Cardiac fibroblast (primary cell): Measurements from ENCODE around the gene LMX1A.

Source experiments
- DNase-seq, 2 donors: peaks; one replicate each; pipeline versions ENCODE4 v3.0.0 to v3.0.0-alpha.2; 2010; ENCODE audit warnings: low read depth in 2 of 2
- H3K4me3 ChIP-seq, 2 donors: replicated peaks in 1 of 2; 1 replicate in 1 of 2; 2 replicates in 1 of 2; pipeline ENCODE4 v1.5.1; 2011; ENCODE audit warnings: low read depth in 2 of 2, low read length in 2 of 2, mild to moderate bottlenecking in 2 of 2, moderate library complexity in 1 of 2
- TF ChIP-seq, protein P1 (sequence below): IDR thresholded peaks from one replicate; pipeline ENCODE4 v1.5.1; 2011; ENCODE audit warnings: low read depth, mild to moderate bottlenecking, low read length, inconsistent platforms

Gene LMX1A

DNA sequence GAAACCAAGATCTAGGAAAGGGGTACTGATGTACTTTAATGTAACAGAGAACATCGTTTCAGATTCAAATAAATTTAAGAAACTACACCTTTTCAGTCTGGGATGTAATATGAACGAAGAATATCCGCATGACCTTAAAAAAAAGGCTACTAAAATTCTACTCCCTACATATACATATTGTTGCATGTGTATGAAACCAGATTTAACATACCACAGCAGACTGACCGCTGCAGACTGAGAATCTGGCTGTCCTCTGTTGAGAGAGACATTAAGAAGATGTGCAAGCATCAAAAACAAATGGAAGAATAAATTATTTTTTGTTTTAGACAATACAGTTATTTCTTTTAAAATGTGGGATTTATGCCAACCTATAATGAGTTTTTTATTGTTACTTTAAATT is 166.6 kb downstream of the LMX1A start:
- DNase-seq: no peak
- TF ChIP-seq, protein P1, sequence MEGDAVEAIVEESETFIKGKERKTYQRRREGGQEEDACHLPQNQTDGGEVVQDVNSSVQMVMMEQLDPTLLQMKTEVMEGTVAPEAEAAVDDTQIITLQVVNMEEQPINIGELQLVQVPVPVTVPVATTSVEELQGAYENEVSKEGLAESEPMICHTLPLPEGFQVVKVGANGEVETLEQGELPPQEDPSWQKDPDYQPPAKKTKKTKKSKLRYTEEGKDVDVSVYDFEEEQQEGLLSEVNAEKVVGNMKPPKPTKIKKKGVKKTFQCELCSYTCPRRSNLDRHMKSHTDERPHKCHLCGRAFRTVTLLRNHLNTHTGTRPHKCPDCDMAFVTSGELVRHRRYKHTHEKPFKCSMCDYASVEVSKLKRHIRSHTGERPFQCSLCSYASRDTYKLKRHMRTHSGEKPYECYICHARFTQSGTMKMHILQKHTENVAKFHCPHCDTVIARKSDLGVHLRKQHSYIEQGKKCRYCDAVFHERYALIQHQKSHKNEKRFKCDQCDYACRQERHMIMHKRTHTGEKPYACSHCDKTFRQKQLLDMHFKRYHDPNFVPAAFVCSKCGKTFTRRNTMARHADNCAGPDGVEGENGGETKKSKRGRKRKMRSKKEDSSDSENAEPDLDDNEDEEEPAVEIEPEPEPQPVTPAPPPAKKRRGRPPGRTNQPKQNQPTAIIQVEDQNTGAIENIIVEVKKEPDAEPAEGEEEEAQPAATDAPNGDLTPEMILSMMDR: no peak
- no peak overlapping the region for H3K4me3 ChIP-seq

DNA sequence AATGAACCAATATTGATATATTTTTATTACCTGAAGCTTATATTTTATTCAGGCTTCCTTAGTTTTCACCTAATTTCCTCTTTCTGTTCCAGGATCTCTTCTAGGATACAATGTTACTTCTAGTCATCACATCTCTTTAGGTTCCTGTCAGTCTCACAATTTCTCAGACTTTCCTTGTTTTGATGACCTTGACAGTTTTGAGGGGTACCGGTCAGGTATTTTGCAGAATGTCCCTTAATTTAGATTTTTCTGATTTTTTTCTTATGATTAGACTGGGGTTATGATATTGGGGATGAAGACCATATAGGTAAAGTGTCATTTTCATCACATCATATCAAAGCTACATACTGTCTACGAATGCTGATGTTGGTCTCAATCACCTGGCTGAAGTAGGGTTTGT is 167.5 kb downstream of the LMX1A start:
- TF ChIP-seq, protein P1: no peak
- H3K4me3 ChIP-seq: no peak overlapping the region
- no peak for DNase-seq

DNA sequence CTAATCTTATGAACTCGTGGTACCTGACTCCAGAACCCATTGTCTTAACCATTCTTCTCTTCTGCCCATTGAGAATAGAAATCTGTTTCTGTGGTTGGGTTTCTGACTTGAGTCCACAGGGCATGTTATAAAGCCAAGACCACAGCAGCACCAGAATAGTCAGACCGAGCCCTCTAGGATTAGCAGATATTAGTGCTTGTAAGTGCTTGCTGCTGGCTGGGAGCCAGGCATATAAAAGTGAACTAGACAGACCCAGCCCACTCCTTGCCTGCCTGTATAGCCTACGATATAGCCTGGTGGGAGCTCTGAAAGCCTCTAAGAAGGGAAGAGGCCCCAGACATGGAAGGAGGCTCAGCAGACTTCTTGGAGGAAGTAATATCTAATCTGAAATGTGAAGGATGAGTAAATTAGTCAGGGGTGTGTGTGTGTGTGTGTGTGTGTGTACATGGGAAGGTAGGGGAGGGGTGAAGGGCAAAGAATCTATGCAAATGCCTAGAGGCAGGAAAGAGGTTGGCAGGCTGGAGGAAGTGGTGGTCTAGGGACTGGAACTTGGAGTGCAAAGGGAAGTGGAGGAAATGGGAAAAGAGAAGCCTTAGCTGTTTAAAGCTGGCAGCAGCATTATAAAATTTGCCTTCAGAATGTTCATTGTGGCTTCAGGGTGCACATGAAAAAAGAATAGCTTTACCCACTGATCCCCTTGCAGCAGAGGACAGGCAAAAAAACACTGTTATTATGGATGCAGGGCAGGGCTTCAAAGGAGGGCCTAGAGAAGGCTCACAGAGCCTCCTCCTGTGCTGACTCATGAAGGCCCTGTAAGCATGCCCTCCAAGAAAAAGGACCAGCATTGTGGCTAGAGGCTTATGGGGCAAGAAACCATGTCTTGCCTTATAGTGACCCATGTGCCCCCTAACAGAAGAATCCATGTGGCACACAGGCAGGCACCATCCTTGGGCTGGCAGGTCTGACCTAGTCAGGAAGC is 169.2 kb downstream of the LMX1A start:
- no peak for DNase-seq
- TF ChIP-seq, protein P1: no peak
- no peak overlapping the region for H3K4me3 ChIP-seq

DNA sequence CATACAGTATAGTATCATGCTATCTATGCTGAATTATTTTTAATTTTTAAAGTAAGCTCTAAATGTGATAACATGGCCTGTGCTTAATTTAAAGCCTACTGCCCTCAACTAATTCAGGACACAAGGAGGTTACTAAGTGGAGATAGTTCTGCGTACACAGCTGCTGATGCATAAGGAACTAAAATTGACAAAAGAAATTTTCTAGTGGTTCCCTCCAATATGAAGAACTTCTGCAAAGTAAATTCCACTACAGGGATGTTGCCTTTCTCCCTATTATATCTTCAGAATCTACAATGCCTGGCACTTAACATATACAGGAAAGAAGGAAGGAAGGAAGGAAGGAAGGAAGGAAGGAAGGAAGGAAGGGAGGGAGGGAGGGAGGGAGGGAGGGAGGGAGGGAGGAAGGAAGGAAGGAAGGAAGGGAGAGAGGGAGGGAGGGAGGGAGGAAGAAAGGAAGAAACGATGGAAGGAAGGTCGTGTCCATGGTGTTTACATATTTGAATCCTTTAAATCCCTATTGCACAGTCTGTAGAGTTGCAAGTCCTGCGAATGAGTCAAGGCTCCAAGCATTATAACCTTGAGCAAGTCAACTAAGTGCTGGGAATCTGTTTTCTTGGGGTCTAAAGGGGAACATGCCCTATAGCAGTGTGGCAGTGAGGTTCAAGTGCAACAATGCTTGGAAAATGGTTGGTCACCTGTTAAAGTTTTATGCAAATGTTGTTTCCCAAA is 171.2 kb downstream of the LMX1A start:
- no peak overlapping the region for H3K4me3 ChIP-seq
- DNase-seq: no peak
- TF ChIP-seq, protein P1: no peak

DNA sequence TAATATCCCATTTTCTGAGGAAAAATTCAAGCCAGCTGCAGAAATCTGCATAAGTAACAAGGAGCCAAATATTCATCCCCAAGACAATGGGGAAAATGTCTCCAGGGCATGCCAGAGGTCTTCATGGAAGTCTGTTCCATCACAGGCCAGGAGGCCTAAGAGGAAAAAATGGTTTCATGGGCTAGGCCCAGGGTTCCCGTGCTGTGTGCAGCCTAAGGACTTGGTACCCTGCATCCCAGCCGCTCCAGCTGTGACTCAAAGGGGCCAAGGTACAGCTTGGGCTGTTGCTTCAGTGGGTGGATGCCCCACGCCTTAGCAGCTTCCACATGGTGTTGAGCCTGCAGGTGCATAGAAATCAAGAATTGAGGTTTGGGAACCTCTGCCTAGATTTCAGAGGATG is 173.5 kb downstream of the LMX1A start:
- TF ChIP-seq, protein P1: no peak
- H3K4me3 ChIP-seq: no peak overlapping the region
- DNase-seq: no peak

DNA sequence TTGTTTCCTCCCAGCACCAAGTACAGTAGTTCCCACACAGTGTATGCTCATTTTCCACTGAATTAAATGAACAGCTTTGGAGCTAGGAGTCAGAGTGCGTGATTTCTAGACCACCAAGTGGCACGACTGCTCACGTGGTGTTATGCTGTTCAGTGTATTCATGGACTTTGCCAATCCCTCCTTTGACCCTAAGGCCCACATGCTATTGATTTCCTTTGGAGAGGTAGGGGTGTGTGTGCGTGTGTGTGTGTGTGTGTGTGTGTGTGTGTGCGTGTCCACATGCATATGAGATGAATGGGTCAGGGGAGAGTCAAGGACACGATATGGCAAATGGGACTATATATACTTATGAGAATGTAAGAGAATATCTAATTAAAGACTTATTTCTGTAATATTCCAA is 177.2 kb downstream of the LMX1A start:
- H3K4me3 ChIP-seq: no peak overlapping the region
- TF ChIP-seq, protein P1: no peak

More for the DNA sequence above, 177.2 kb downstream of the LMX1A start:
- no peak for DNase-seq
